Prostate gland (tissue), 2 donors: Measurements from ENCODE around the gene GABARAP. TPM values are rescaled to one million over a fixed set of nuclear protein-coding genes. Genes with fewer than 3 reads are reported as not detected.

Experiments
- DNase-seq: peaks from one replicate; pipeline ENCODE4 v3.0.0-alpha.2; 2019; ENCODE audit warnings: low spot score
- H3K27ac ChIP-seq, 2 donors: fragments of 200-600 bp; sonication (generic); 2 replicates each; pipeline ENCODE4 v1.5.1; 2017 to 2019
- H3K27me3 ChIP-seq: fragments of 200-600 bp; sonication (generic); replicated peaks from 2 replicates; pipeline ENCODE4 v1.5.1; 2019; ENCODE audit not compliant: insufficient read depth
- H3K36me3 ChIP-seq, 2 donors: fragments of 200-600 bp; sonication (generic); 1 replicate in 1 of 2; 2 replicates in 1 of 2; pipeline versions ENCODE4 v1.5.1 to v1.8.1; 2017 to 2019
- H3K4me1 ChIP-seq: fragments of 200-600 bp; sonication (generic); replicated peaks from 2 replicates; pipeline ENCODE4 v1.5.1; 2019
- H3K4me3 ChIP-seq, 2 donors: fragments of 200-600 bp; sonication (generic); 2 replicates each; pipeline ENCODE4 v1.5.1; 2017 to 2019
- H3K9me3 ChIP-seq: fragments of 200-600 bp; sonication (generic); 2 replicates; pipeline ENCODE4 v1.5.1; 2017
- POLR2A ChIP-seq: fragments of 450-650 bp; IDR thresholded peaks from one replicate; pipeline ENCODE4 v1.6.1; 2016; ENCODE audit warnings: antibody characterized with exemption, mild to moderate bottlenecking
- POLR2AphosphoS5 ChIP-seq: sonication (generic); formaldehyde crosslinking; IDR thresholded peaks from one replicate; pipeline ENCODE4 v1.6.1; 2017; ENCODE audit warnings: antibody characterized with exemption
- WGBS: methylation state at CpG from one replicate; pipeline ENCODE4 v1.1.5; 2018; 5-methylcytosine and 5-hydroxymethylcytosine counted together
- intact Hi-C: fragments of 100-400 bp; cut with DNase I; formaldehyde crosslinking; loops from one replicate; pipeline ENCODE4 v1.14.2; 2022
- total RNA-seq, 2 donors: library from RNA; depleted of rRNA; stranded (reverse); fragments of >200 nt; gene quantifications; one replicate each; pipeline ENCODE4 v1.1.0, GENCODE V29; 2016
- TF ChIP-seq, protein P1 (sequence below), 4 experiments: fragments of 200-600 bp in 2 of 4; fragments of 450-650 bp in 2 of 4; sonication (generic) in 2 of 4; IDR thresholded peaks; 1 replicate in 3 of 4; 2 replicates in 1 of 4; pipeline ENCODE4 v1.5.1; 2016 to 2019; ENCODE audit warnings: antibody characterized with exemption in 4 of 4, mild to moderate bottlenecking in 2 of 4, moderate library complexity in 2 of 4

The GABARAP gene
- total RNA-seq, 2 donors from 2014 or later = 493 to 527 TPM

DNA sequence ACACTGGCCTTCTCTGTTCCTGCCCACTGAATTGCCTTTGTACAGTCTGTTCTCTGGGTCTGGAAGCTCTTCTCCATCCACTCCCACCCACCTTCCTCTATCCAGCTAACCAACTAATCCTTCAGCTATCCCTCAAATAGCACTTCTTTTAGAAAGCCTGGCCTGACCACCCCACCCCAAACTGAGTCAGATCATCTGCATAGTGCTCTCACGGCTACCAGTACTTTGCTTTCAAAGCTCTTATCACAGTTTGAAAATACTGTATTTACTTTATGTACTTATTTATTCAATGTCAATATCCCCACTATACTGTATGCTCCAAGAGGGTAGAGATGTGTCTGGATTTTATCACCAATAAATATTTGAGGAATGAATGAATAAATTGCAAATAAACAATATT, 24.5 kb upstream of the GABARAP start:
- DNase-seq = no peak
- 41% methylated on average over 1 of the region's 1 CpG for WGBS
- TF ChIP-seq POLR2A = no peak
- peak; percentile 28 for TF ChIP-seq POLR2AphosphoS5
- TF ChIP-seq, protein P1, sequence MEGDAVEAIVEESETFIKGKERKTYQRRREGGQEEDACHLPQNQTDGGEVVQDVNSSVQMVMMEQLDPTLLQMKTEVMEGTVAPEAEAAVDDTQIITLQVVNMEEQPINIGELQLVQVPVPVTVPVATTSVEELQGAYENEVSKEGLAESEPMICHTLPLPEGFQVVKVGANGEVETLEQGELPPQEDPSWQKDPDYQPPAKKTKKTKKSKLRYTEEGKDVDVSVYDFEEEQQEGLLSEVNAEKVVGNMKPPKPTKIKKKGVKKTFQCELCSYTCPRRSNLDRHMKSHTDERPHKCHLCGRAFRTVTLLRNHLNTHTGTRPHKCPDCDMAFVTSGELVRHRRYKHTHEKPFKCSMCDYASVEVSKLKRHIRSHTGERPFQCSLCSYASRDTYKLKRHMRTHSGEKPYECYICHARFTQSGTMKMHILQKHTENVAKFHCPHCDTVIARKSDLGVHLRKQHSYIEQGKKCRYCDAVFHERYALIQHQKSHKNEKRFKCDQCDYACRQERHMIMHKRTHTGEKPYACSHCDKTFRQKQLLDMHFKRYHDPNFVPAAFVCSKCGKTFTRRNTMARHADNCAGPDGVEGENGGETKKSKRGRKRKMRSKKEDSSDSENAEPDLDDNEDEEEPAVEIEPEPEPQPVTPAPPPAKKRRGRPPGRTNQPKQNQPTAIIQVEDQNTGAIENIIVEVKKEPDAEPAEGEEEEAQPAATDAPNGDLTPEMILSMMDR (IDR thresholded peaks at IDR 0.05) = no peak
- intact Hi-C loops = no loop called here
- Histone ChIP-seq H3K27ac (peak overlapping the region in 1 of 2 donors; percentile 53), H3K9me3 (no peaks in the 10 kb centered on the region), H3K36me3 (no peaks in the 10 kb centered on the region), H3K4me3 (no peak overlapping the region), H3K4me1 (peaks cover 15% of the 10 kb centered on the region), H3K27me3 (no peaks in the 10 kb centered on the region)

DNA sequence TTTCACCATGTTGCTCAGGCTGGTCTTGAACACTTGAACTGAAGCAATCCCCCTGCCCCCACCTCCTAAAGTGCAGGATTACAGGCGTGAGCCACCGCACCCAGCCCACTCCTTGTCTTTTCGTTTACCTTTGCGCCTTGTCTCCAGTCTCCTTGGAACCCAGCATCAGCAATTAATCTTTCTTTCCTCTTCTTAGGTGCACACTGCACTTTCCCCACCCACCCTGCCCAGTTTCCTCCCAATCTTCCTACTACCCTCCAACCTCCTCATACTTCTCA, 21.5 kb upstream of the GABARAP start:
- H3K9me3 ChIP-seq = no peaks in the 10 kb centered on the region
- H3K27ac ChIP-seq = peak overlapping the region in 1 of 2 donors; percentile 91
- intact Hi-C loops = no loop called here
- TF ChIP-seq POLR2AphosphoS5 (no peak), POLR2A (no peak)
- TF ChIP-seq, protein P1 (IDR thresholded peaks at IDR 0.05) = no peak
- H3K4me1 ChIP-seq = peaks cover 24% of the 10 kb centered on the region
- H3K27me3 ChIP-seq = no peaks in the 10 kb centered on the region
- DNase-seq = no peak
- H3K4me3 ChIP-seq = no peak overlapping the region
- H3K36me3 ChIP-seq = no peaks in the 10 kb centered on the region
- 38% methylated on average over 4 of the region's 4 CpGs for WGBS

GRCh38 chr17:7262935-7263800, 20.9 kb upstream of the GABARAP start:
- H3K27ac ChIP-seq = peak overlapping the region; percentile 84 to 91
- H3K9me3 ChIP-seq = no peaks in the 10 kb centered on the region
- intact Hi-C loops = no loop called here
- no peaks in the 10 kb centered on the region for H3K27me3 ChIP-seq
- TF ChIP-seq POLR2A = no peak
- TF ChIP-seq POLR2AphosphoS5 = no peak
- TF ChIP-seq, protein P1 (IDR thresholded peaks at IDR 0.05) = no peak
- no peak for DNase-seq
- WGBS = 14% methylated on average over 26 of the region's 26 CpGs
- peaks cover 24% of the 10 kb centered on the region for H3K4me1 ChIP-seq
- no peaks in the 10 kb centered on the region for H3K36me3 ChIP-seq
- peak overlapping the region; percentile 15 to 37 for H3K4me3 ChIP-seq

DNA sequence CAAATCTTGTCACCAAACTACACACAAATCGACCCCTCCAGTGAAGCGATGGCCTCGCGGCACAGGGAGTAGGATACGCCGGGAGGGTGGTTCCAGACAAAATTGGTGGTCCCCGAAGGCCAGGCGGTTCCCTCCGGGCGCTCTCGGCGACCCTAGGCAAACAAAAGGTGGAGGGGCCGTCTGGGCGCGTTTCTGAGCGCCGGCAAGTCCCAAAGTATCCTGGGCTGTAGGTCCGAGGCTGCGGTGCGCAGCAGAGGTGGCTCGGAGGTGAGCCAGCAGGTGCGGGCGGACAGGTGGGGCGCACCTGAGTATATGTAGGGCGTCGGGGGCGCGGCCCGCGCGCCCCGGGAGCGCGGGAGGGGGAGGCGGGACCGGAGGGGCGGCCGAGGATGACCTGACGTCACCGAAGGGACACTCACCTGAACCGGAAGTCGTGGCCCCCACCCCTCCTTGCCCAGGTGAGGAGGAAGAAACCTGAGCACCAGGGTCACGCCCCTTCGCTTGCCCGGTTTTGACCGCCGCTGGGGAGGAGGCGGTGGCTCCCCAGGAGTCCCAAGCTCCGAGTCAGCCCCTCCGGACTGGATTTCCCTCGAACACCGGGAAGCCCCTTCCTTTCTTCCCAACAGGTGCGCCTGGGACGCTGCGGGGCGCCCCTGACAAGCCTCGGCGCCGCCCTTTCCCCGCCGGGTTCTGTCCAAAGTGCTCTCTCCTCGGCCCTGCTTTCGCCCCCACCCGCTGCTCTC, 20.1 kb upstream of the GABARAP start, which contains the start of gene CLDN7:
CLDN7 (minus strand) TSS at position 287 of the 743 bp plus-strand sequence. CDS start 435 bp downstream, outside the sequence.
- Histone ChIP-seq H3K9me3 (no peaks in the 10 kb centered on the region), H3K4me1 (peaks cover 24% of the 10 kb centered on the region), H3K4me3 (peak within 1 kb of the TSS; percentile 34 to 37), H3K27me3 (no peaks in the 10 kb centered on the region), H3K36me3 (no peaks in the 10 kb centered on the region), H3K27ac (peak within 1 kb of the TSS; percentile 84 to 91)
- WGBS = 5% methylated on average over 60 of the region's 64 CpGs
- DNase-seq = peak; percentile 71
- TF ChIP-seq, protein P1 (IDR thresholded peaks at IDR 0.05) = no peak
- TF ChIP-seq POLR2AphosphoS5 = peak; percentile 42
- TF ChIP-seq POLR2A = peak; percentile 74
- intact Hi-C loops = no loop called here
